HG03025 (cell line): Measurements from ENCODE around the gene FGD4.
A peak's percentile ranks its signal among the peaks of the same experiment; 100 is the strongest.
"Not testable (repeated sequence)": the region's sequence is repeated elsewhere in the genome, so short reads cannot be mapped to it uniquely, and the experiment has no call there.

ENCODE experiments used
- ATAC-seq: cut with Tn5 transposase; IDR thresholded peaks from one replicate; pipeline ENCODE4 v1.9.1; 2021; ENCODE audit warnings: mild to moderate bottlenecking, moderate library complexity; ENCODE audit not compliant: unreplicated experiment, low FRiP score

FGD4 gene

GRCh38 chr12:32548691-32549281 lies 149.4 kb downstream of the FGD4 start:
- no peak for ATAC-seq

- ATAC-seq, result no peak
Observed at GRCh38 chr12:32549675-32550079, 150.3 kb downstream of the FGD4 start.

- no peak for ATAC-seq
Observed at GRCh38 chr12:32551058-32551457, 151.7 kb downstream of the FGD4 start.

GRCh38 chr12:32558903-32559302 lies 159.5 kb downstream of the FGD4 start:
- peak; percentile 96 for ATAC-seq

- ATAC-seq, result no peak
Observed at GRCh38 chr12:32559434-32559833, 160.1 kb downstream of the FGD4 start.

- ATAC-seq, result no peak
Observed at GRCh38 chr12:32560520-32560919, 161.2 kb downstream of the FGD4 start.

GRCh38 chr12:32561931-32562341 lies 162.6 kb downstream of the FGD4 start:
- ATAC-seq, result no peak

- not testable (repeated sequence) for ATAC-seq
Observed at GRCh38 chr12:32562413-32562812, 163.1 kb downstream of the FGD4 start.

GRCh38 chr12:32566663-32567295 lies 167.4 kb downstream of the FGD4 start:
- ATAC-seq, result no peak

- ATAC-seq, result no peak
Observed at GRCh38 chr12:32567296-32567674, 167.9 kb downstream of the FGD4 start.

- ATAC-seq, result no peak
Observed at GRCh38 chr12:32568228-32568627, 168.9 kb downstream of the FGD4 start.

- ATAC-seq, result no peak
Observed at GRCh38 chr12:32569259-32569658, 169.9 kb downstream of the FGD4 start.

GRCh38 chr12:32574585-32574984 lies 175.2 kb downstream of the FGD4 start:
- no peak for ATAC-seq

- no peak for ATAC-seq
Observed at GRCh38 chr12:32577328-32577727, 178.0 kb downstream of the FGD4 start.

GRCh38 chr12:32583534-32583933 lies 184.2 kb downstream of the FGD4 start:
- ATAC-seq, result no peak

GRCh38 chr12:32585680-32586079 lies 186.3 kb downstream of the FGD4 start:
- no peak for ATAC-seq

- no peak for ATAC-seq
Observed at GRCh38 chr12:32586390-32586789, 187.0 kb downstream of the FGD4 start.

- ATAC-seq, result no peak
Observed at GRCh38 chr12:32587581-32588495, 188.5 kb downstream of the FGD4 start.

GRCh38 chr12:32588604-32589003 lies 189.2 kb downstream of the FGD4 start:
- no peak for ATAC-seq

GRCh38 chr12:32589165-32589865 lies 190.0 kb downstream of the FGD4 start:
- ATAC-seq, result no peak

- ATAC-seq, result no peak
Observed at GRCh38 chr12:32595251-32595650, 195.9 kb downstream of the FGD4 start.
